Stimulated activated CD4-positive, alpha-beta T cell treated with anti-CD3 and anti-CD28 coated beads, Interleukin-4, amount 100 ng/mL, for 24 hours (primary cell): ENCODE measurements around the gene LYPD6.

Experiments used
- DNase-seq: peaks from one replicate; pipeline ENCODE4 v3.0.0-alpha.2; 2020

LYPD6 gene

DNA sequence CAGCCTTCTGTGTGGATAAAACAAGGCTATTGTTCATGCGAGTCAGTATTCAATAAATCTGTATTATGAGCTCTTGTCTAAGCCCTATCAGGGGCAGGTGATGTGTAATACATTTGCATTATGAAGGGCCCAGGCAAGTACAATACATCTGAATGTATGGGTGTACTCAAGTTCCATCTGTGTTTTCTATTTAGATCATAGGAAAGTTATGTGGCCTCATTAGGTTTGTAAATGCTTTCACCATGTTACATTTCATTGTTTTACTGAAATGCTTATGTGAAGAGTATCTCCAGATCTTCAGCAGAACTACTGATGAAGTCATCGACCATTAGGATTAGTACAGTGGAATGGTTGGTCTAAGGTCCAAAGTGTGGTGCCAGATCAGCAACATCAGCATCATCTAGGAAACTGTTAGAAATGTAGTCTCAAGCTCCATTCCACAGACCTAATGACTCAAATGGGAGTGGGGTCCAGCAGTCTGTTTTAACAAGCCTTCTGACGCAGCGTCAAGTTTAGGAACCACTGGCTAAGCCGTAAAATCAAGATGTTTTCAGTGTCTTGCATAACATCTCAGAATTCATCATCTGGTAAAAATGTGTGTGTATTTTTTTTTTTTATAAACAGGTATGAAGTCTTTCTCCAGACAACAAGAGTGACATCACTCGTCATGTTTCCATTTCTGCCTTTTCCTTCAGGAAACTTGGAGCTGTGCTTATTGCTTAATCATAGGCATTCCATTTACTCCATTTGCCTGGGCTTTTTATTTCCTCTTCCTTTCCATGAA is 80.5 kb downstream of the LYPD6 start:
- no peak for DNase-seq

DNA sequence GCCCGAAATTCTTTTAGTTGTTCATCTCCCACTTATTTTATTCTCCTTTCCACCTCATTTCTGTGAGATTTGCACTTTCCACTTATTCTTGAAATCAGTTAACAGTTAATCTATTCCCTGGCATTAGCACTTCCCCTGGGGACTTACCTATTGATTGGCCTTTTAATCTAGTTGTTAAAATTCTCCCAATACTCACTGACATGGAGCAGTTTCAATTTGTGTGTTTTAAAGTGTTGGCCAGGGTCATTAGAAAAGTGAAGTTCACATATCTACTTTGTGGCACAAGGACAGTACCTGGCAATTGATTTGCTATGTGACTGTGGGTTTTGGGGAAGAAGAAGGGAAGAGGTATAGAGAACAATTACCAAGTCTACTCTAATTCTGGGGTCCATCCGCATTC is 83.1 kb downstream of the LYPD6 start:
- no peak for DNase-seq

- DNase-seq: no peak
Observed at GRCh38 chr2:149415086-149415485, 84.7 kb downstream of the LYPD6 start.

DNA sequence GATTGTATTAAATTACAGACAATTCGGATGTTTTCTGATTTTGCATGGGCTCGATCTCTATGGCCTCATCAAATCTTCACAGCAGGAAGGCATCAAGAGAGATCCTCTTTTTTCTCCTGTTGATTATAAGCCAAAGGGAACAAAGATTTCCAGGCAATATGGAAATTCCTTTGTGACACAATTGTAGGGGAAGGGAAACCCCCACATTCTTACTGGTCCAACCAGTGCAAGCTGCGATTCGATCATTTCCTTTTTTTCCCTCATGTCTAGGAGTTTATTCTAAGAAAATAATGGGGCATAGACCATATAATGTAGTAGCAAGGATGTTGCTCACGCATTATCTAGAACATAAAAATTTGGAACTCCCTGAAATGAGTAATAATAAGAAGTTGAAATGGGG is 87.7 kb downstream of the LYPD6 start:
- no peak for DNase-seq

DNA sequence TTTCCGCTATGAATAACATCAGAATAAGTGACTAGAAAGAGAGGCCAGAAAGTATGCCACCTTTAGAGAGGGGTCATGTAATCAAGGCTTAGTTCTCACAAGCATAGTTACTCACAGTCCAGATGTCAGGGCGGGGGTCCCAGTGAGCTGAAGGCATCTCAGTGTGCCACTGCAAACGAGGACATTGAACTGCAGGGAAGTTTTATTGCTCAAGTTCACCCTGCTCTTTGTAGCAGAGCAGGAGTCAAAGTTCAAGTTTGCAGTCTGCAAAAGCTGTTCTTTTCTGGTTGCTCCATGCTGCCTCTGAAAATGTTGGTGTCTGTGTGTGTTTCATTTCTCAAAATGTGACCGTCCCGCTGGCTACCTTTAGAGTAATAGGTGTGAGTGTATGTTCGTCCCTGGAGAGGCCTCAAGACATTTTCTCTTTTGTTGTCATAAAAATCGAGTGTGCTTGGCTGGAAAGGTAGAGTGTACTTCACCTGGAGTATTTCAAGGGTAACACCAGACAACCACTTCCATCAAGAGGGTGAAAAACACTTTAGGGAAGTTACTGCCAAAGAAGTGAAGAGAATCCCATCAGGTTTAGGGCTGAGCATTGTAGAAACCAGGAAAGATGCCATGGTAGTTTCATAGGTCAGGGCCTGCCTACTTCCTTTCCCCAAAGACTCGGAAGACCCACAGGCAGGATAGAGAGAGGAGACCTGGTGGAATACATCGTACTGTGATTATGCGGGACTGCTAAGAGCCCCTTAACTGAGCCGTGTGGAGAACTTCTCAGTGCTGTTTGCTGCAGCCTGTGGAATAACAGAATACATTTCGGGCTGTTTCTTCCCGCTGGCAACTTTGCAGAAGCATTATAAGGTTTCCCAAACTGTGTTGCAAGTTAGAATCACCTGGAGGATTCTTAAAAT is 89.9 kb downstream of the LYPD6 start:
- no peak for DNase-seq

- no peak for DNase-seq
Observed at GRCh38 chr2:149421791-149422190, 91.4 kb downstream of the LYPD6 start.

DNA sequence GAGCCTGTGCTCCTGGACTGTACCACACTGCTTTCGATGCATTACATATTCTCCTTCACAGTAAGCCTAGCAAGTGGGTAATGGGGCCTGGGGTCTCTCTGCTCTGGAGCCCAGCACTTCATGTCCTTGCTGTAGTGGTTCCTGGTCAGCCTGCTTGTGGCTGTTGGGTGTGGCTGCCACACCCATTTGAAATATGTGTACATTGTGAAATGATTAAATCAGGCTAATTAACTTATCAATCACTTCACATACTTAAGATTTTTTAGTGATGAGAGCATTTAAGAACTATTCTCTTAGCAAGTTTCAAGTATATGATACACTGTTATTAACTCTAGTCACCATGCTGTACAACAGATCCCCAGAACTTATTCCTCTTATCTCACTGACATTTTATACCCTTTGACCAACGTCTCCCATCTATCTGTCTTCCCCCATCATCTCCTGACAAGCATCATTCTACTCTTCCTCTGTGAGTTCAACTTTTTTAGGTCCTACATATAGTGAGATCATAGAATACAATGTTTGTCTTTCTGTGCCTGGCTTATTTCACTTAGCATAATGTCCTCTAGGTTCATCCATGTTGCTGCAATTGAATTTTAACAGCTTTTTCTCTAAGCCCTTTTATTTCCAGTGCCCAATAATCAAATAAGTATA is 92.1 kb downstream of the LYPD6 start:
- DNase-seq: no peak

DNA sequence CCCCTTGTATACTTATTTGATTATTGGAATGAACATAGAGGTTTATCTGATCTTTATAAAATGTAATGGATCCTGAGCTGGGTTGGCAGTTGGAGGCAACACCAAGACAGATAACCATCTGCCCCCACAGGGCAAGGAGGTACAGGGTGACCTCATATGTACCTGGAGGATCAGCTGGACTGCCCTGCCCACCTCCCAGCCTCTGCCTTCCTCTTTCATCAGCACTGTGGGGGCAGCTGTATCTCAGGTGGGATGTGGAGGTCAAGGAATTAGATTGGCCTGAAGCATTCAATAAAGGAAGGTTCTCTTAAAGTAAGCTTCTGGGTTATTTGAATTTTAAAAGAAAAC is 92.6 kb downstream of the LYPD6 start:
- no peak for DNase-seq

GRCh38 chr2:149423630-149424029 is 93.2 kb downstream of the LYPD6 start:
- DNase-seq: no peak

DNA sequence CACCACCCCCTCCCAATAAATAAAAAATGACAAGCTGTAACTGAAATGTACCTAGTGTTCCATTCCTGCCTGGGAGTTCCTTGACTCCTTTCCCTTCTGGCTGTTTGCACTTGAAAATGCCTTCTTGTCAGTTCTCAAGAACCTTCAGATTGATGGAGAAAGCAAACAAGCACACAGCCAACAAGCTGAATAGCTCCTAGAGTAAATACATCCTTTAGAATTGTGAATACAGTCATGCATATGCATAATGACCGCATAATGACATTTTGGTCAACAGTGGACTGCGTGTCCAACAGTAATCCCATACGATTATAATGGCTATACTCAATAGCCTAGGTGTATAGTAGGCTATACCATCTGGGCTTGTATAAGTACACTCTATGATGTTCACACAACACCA is 97.0 kb downstream of the LYPD6 start:
- DNase-seq: no peak

GRCh38 chr2:149428783-149429182 is 98.4 kb downstream of the LYPD6 start:
- no peak for DNase-seq

DNA sequence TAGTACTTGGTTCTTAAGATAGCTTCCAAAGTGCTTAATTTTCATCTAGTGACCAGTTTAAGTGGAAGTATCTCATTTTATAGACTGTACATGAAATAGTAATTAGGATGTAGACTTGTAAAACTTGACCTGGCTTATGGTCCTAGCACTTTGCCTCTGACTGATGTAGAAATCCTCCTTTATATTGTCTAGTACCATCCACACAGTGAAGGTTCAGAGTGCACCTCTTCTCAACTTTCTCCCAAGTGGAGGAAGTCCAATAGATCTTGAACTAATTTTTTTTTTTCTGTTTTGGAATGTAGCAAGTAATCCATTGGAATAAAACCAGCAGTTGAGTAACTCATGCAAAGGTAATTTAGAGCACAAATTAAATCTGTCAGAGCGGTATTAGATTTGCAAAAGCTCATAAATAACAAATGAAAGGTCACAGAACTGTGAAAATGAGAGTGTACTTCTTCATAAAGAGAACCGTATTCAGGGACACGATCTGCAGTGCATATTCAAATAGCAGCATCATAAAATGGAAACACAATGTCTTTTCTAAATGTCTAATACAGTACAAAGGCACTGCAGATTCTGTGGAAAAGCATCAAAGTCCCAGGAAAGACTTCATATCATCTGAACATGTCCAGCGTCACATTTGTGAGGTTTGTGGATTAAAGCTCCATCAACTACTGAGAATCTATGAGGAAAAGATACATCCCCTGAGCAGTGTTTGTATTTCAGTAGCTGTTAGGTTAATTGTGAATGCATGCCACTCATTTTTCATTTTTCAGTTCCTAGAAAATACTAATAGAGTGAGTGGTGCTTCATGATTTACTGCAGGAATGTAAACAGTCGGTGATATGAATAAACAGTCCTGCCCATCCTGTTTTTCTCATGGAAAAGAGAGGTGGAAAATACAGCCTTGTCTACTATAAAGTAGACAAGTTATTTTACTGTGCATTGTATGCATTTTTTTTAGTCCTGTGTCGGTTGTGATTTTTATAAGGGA is 100.7 kb downstream of the LYPD6 start:
- no peak for DNase-seq

- no peak for DNase-seq
Observed at GRCh38 chr2:149438330-149438960, 108.1 kb downstream of the LYPD6 start.

GRCh38 chr2:149441255-149441654 is 110.9 kb downstream of the LYPD6 start:
- DNase-seq: no peak

DNA sequence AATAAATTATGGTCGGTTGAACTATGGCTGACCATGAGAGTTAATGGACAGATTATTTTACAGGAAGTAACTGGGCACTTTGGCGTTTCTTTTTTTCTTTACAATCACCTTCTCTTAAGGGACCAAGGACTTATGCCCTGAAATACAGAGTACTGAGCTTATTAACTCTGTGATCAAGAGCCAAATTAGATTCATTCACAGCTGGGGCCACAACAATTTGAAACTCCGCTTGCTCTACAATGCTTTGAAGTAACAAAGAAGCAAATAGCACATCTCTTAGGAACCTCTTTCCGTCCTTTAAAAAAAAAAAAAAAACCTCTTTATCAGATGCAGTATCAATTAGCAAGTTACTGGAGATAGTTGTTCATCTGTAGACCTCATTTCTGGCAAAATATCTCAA is 112.0 kb downstream of the LYPD6 start:
- DNase-seq: no peak

DNA sequence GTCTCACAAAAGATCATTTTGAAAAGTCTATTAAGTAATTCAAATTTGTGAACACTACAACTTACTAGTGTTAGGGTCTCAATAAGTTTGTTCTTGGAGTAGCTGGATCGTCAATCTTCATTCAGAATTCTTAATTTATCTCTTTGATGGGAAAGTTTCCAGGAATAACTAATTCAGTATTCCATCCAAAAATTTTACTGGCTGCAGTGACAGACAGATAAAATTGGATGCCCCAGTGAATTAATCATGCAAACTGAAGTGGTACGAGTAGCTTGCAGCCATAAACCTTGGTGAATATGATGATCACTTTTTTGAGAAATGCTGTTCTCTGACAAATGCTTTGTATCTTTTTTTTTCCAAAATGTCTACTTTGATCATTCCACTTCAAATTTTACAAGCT is 112.8 kb downstream of the LYPD6 start:
- DNase-seq: no peak

DNA sequence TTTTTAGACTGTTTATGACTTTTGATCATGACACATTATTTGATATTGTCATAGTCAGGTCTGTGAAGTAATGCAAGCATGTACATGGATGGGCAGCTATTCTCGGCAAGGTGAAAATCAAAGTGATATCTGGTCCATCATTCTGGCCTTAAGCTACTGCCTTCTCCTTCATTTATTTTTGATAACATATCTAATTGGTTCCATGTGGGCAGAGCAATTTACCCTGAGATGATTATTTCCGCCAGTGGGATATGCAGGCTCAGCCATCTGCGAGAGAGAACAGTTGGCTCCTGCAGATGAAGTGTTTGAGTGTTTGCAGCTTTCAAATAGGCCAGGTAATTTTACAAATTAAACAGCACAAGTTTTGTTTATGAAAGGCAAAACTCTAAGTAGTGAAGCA is 116.4 kb downstream of the LYPD6 start:
- no peak for DNase-seq

- no peak for DNase-seq
Observed at GRCh38 chr2:149448315-149448714, 117.9 kb downstream of the LYPD6 start.

DNA sequence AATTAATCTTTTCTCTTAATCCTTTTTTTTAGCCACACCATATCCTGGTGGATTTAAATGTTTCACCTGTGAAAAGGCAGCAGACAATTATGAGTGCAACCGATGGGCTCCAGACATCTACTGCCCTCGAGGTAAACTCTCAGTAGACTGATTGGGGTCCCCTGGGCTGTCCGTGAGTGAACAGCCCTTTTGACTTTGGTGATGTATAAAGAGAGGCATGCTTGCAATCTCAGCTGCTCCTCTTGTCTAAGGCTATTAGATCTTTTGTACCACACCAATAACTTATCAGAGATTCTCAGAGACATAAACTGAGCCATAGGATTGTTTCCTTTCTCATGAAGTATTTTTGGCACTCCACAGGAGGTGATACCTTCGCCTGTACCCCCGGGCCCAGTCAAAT is 118.6 kb downstream of the LYPD6 start:
- DNase-seq: no peak

DNA sequence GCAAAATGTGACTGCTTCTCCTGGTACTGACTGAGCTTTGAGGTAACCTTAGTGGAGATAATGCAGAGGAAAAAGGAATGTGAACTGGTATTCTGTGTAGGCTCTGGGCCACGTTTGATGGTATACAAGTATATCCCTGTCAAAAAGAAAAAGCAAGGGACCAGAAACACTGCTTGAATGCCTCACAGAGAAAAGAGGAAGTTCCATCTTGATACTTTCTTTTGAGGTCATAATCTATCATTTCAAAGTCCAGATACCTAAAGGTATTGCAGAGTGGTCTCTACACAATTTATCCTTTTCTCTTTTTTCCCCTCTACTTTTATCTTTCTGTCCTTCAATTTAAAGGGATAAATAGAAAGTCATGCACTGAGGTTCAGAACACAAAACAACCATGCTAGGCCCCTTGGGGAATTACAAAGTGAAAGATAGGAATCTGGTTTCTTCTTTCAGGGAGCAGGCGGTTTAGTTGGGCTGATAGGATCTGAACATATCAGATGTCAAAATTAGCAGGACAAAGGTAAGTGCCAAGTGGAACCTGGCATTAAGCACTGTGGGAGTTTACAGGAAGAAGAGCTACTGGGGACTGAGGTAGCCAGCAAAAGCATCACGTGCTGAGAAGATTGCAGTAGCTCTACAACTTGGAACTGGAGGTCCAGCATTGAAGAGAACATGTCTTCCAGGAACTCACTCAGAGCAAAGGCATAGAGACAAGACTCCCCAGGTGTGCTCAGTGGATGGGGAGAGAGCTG is 121.2 kb downstream of the LYPD6 start:
- no peak for DNase-seq

DNA sequence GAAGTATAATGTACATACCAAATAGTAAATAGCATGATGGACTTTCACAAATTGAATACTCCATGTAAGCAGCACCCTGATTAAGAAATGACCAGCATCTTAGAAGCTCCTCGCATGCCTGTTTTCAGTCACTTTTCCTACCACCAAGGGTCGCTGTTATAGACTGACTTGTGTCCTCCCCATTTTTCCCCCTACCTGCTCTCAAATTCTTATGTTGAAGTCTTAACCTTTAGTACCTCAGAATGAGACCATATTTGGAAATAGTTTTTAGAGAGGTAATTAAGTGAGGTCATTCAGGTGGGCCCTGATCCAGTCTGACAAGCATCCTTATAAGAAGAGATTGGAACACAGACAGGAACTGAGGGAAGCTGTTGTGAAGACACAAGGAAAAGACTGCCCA is 125.9 kb downstream of the LYPD6 start:
- DNase-seq: no peak
